IPS-18a (cell line): Measurements from ENCODE around the gene CC2D1A.
"Not testable (repeated sequence)": the region's sequence is repeated elsewhere in the genome, so short reads cannot be mapped to it uniquely, and the experiment has no call there.

Experiments
- H3K27ac ChIP-seq: one replicate; pipeline ENCODE4 v1.5.1; 2013; ENCODE audit warnings: low read length
- H3K27me3 ChIP-seq: one replicate; pipeline ENCODE4 v1.6.1; 2013; ENCODE audit warnings: mild to moderate bottlenecking, low read length; ENCODE audit not compliant: control insufficient read depth, insufficient read depth
- H3K36me3 ChIP-seq: one replicate; pipeline ENCODE4 v1.6.1; 2013; ENCODE audit warnings: low read depth, low read length; ENCODE audit not compliant: control insufficient read depth
- H3K4me1 ChIP-seq: one replicate; pipeline ENCODE4 v1.6.1; 2013; ENCODE audit warnings: low read depth, low read length; ENCODE audit not compliant: control insufficient read depth
- H3K4me3 ChIP-seq: one replicate; pipeline ENCODE4 v1.5.1; 2013; ENCODE audit warnings: low read length
- H3K9ac ChIP-seq: one replicate; pipeline ENCODE4 v1.6.1; 2013; ENCODE audit warnings: mild to moderate bottlenecking, low read length, moderate library complexity
- H3K9me3 ChIP-seq: one replicate; pipeline ENCODE4 v1.6.1; 2013; ENCODE audit warnings: low read depth, low read length; ENCODE audit not compliant: control insufficient read depth

The CC2D1A gene

GRCh38 chr19:13968999-13969398 is 63.0 kb downstream of the CC2D1A start:
- Histone ChIP-seq H3K4me1 (no peaks in the 10 kb centered on the region), H3K9ac (no peak overlapping the region), H3K27me3 (no peaks in the 10 kb centered on the region), H3K9me3 (no peaks in the 10 kb centered on the region), H3K36me3 (peaks cover 23% of the 10 kb centered on the region), H3K4me3 (no peak overlapping the region), H3K27ac (no peak overlapping the region)

- H3K4me3 ChIP-seq, result no peak overlapping the region
- no peaks in the 10 kb centered on the region for H3K4me1 ChIP-seq
- peaks cover 20% of the 10 kb centered on the region for H3K36me3 ChIP-seq
- no peaks in the 10 kb centered on the region for H3K9me3 ChIP-seq
- H3K27ac ChIP-seq, result no peak overlapping the region
- no peaks in the 10 kb centered on the region for H3K27me3 ChIP-seq
- no peak overlapping the region for H3K9ac ChIP-seq
These were observed 63.9 kb downstream of the CC2D1A start for GRCh38 chr19:13969897-13970296.

GRCh38 chr19:13971868-13972267 is 65.9 kb downstream of the CC2D1A start:
- H3K9ac ChIP-seq, H3K9me3 ChIP-seq, H3K27me3 ChIP-seq, H3K27ac ChIP-seq, H3K4me1 ChIP-seq, H3K4me3 ChIP-seq: not testable (repeated sequence)
- H3K36me3 ChIP-seq, result peaks cover 14% of the 10 kb centered on the region

GRCh38 chr19:13972368-13973155 is 66.6 kb downstream of the CC2D1A start:
- H3K9ac ChIP-seq, result no peak overlapping the region
- no peaks in the 10 kb centered on the region for H3K4me1 ChIP-seq
- peaks cover 12% of the 10 kb centered on the region for H3K36me3 ChIP-seq
- H3K27ac ChIP-seq, result no peak overlapping the region
- H3K4me3 ChIP-seq, result no peak overlapping the region
- no peaks in the 10 kb centered on the region for H3K27me3 ChIP-seq
- H3K9me3 ChIP-seq, result no peaks in the 10 kb centered on the region

GRCh38 chr19:13973479-13973878 is 67.5 kb downstream of the CC2D1A start:
- H3K4me1 ChIP-seq, H3K4me3 ChIP-seq, H3K9ac ChIP-seq, H3K9me3 ChIP-seq, H3K27me3 ChIP-seq, H3K27ac ChIP-seq: not testable (repeated sequence)
- H3K36me3 ChIP-seq, result peaks cover 12% of the 10 kb centered on the region

GRCh38 chr19:13974073-13974472 is 68.1 kb downstream of the CC2D1A start:
- Histone ChIP-seq H3K4me1 (peaks cover 3% of the 10 kb centered on the region), H3K4me3 (no peak overlapping the region), H3K9ac (peak overlapping the region; percentile 21), H3K36me3 (peaks cover 12% of the 10 kb centered on the region), H3K27me3 (no peaks in the 10 kb centered on the region), H3K27ac (no peak overlapping the region), H3K9me3 (no peaks in the 10 kb centered on the region)

GRCh38 chr19:13975870-13976269 is 69.9 kb downstream of the CC2D1A start:
- Histone ChIP-seq H3K4me3 (no peak overlapping the region), H3K4me1 (peaks cover 3% of the 10 kb centered on the region), H3K36me3 (peaks cover 4% of the 10 kb centered on the region), H3K9ac (no peak overlapping the region), H3K9me3 (no peaks in the 10 kb centered on the region), H3K27me3 (no peaks in the 10 kb centered on the region), H3K27ac (no peak overlapping the region)

- H3K9me3 ChIP-seq, result no peaks in the 10 kb centered on the region
- H3K27me3 ChIP-seq, result no peaks in the 10 kb centered on the region
- H3K27ac ChIP-seq, result no peak overlapping the region
- H3K4me1 ChIP-seq, result peaks cover 3% of the 10 kb centered on the region
- no peak overlapping the region for H3K9ac ChIP-seq
- no peak overlapping the region for H3K4me3 ChIP-seq
- H3K36me3 ChIP-seq, result peaks cover 4% of the 10 kb centered on the region
These were observed 70.4 kb downstream of the CC2D1A start for GRCh38 chr19:13976446-13976845.

GRCh38 chr19:13977803-13978202 is 71.8 kb downstream of the CC2D1A start:
- peaks cover 4% of the 10 kb centered on the region for H3K36me3 ChIP-seq

GRCh38 chr19:13978351-13979243 is 72.6 kb downstream of the CC2D1A start:
- Histone ChIP-seq H3K4me3 (peak overlapping the region; percentile 59), H3K9ac (peak overlapping the region; percentile 61), H3K36me3 (peaks cover 4% of the 10 kb centered on the region), H3K27me3 (no peaks in the 10 kb centered on the region), H3K27ac (no peak overlapping the region), H3K4me1 (peaks cover 5% of the 10 kb centered on the region), H3K9me3 (no peaks in the 10 kb centered on the region)

More at GRCh38 chr19:13977803-13978202, 71.8 kb downstream of the CC2D1A start:
- Histone ChIP-seq H3K27me3 (no peaks in the 10 kb centered on the region), H3K9ac (peak overlapping the region; percentile 34), H3K9me3 (no peaks in the 10 kb centered on the region), H3K27ac (no peak overlapping the region), H3K4me3 (no peak overlapping the region), H3K4me1 (peaks cover 3% of the 10 kb centered on the region)

- Histone ChIP-seq H3K9ac (peak overlapping the region; percentile 61), H3K4me3 (peak overlapping the region; percentile 59), H3K36me3 (peaks cover 4% of the 10 kb centered on the region)
These were observed 73.2 kb downstream of the CC2D1A start for GRCh38 chr19:13979244-13979615.

More at GRCh38 chr19:13979244-13979615, 73.2 kb downstream of the CC2D1A start:
- no peaks in the 10 kb centered on the region for H3K9me3 ChIP-seq
- no peak overlapping the region for H3K27ac ChIP-seq
- H3K4me1 ChIP-seq, result peaks cover 8% of the 10 kb centered on the region
- no peaks in the 10 kb centered on the region for H3K27me3 ChIP-seq
